Mesendoderm (in vitro differentiated cells): ENCODE data around the gene DCAF11.

ENCODE experiments used
- DNase-seq: peaks from one replicate; pipeline ENCODE4 v3.0.0; 2013
- H2AK5ac ChIP-seq: 2 replicates; pipeline ENCODE4 v1.6.1; 2013; ENCODE audit warnings: low read length, inconsistent platforms
- H2BK120ac ChIP-seq: 2 replicates; pipeline ENCODE4 v1.6.1; 2013; ENCODE audit warnings: low read depth, mild to moderate bottlenecking, low read length, moderate library complexity, mixed read lengths
- H2BK15ac ChIP-seq: replicated peaks from 2 replicates; pipeline ENCODE4 v1.6.1; 2013; ENCODE audit warnings: low read depth, mild to moderate bottlenecking, moderate library complexity
- H2BK5ac ChIP-seq: 2 replicates; pipeline ENCODE4 v1.6.1; 2013; ENCODE audit warnings: low read length, inconsistent platforms
- H3K18ac ChIP-seq: 2 replicates; pipeline ENCODE4 v1.6.1; 2013; ENCODE audit warnings: mild to moderate bottlenecking, low read length, mixed read lengths
- H3K23ac ChIP-seq: one replicate; pipeline ENCODE4 v1.6.1; 2013; ENCODE audit warnings: low read length
- H3K27ac ChIP-seq: 2 replicates; pipeline ENCODE4 v1.5.1; 2013; ENCODE audit warnings: low read depth, mild to moderate bottlenecking, inconsistent platforms, low read length, moderate library complexity
- H3K27me3 ChIP-seq: 2 replicates; pipeline ENCODE4 v1.6.1; 2013; ENCODE audit warnings: low read length, control low read depth, mild to moderate bottlenecking, inconsistent platforms; ENCODE audit not compliant: insufficient read depth, poor library complexity
- H3K36me3 ChIP-seq: 2 replicates; pipeline ENCODE4 v1.6.1; 2013; ENCODE audit warnings: low read length, inconsistent platforms; ENCODE audit not compliant: control insufficient read depth, insufficient read depth
- H3K4ac ChIP-seq: one replicate; pipeline ENCODE4 v1.6.1; 2013; ENCODE audit warnings: low read depth, mild to moderate bottlenecking, low read length, moderate library complexity
- H3K4me1 ChIP-seq: 2 replicates; pipeline ENCODE4 v1.6.1; 2013; ENCODE audit warnings: low read depth, low read length, inconsistent platforms; ENCODE audit not compliant: control insufficient read depth
- H3K4me2 ChIP-seq: 2 replicates; pipeline ENCODE4 v1.6.1; 2013; ENCODE audit warnings: low read length
- H3K4me3 ChIP-seq: 2 replicates; pipeline ENCODE4 v1.5.1; 2013; ENCODE audit warnings: mild to moderate bottlenecking, low read length
- H3K56ac ChIP-seq: one replicate; pipeline ENCODE4 v1.6.1; 2013; ENCODE audit warnings: low read length
- H3K79me1 ChIP-seq: 2 replicates; pipeline ENCODE4 v1.6.1; 2013; ENCODE audit warnings: low read length, inconsistent platforms
- H3K79me2 ChIP-seq: 2 replicates; pipeline ENCODE4 v1.6.1; 2013; ENCODE audit warnings: mild to moderate bottlenecking, low read length; ENCODE audit not compliant: control insufficient read depth, insufficient read depth
- H3K9ac ChIP-seq: 2 replicates; pipeline ENCODE4 v1.6.1; 2013; ENCODE audit warnings: low read length, inconsistent platforms
- H4K5ac ChIP-seq: one replicate; pipeline ENCODE4 v1.6.1; 2013; ENCODE audit warnings: low read length
- H4K8ac ChIP-seq: one replicate; pipeline ENCODE4 v1.6.1; 2013; ENCODE audit warnings: low read depth, mild to moderate bottlenecking, control low read depth, low read length, moderate library complexity
- WGBS: extraction: QIAGEN DNeasy Blood & Tissue Kit; methylation state at CpG from one replicate; pipeline ENCODE4 v1.1.7; 2013; ENCODE audit warnings: low lambda C conversion rate, missing lambda C conversion rate; ENCODE audit not compliant: insufficient coverage; ENCODE audit errors: extremely low coverage; 5-methylcytosine and 5-hydroxymethylcytosine counted together

DCAF11 gene

GRCh38 chr14:24145690-24146452 is 31.3 kb downstream of the DCAF11 start:
- Histone ChIP-seq H3K79me1 (peaks cover 22% of the 10 kb centered on the region), H2BK15ac (no peak overlapping the region), H3K23ac (no peak overlapping the region), H3K9ac (peak overlapping the region; percentile 92), H3K27me3 (no peaks in the 10 kb centered on the region), H3K56ac (peak overlapping the region; percentile 96), H2BK120ac (no peak overlapping the region), H3K79me2 (peaks cover 16% of the 10 kb centered on the region), H3K4me2 (peak overlapping the region; percentile 98), H4K5ac (no peak overlapping the region), H3K36me3 (peaks cover 3% of the 10 kb centered on the region), H3K4ac (no peak overlapping the region), H3K18ac (no peak overlapping the region), H3K4me1 (peaks cover 8% of the 10 kb centered on the region), H3K27ac (no peak overlapping the region), H2AK5ac (no peak overlapping the region), H4K8ac (no peak overlapping the region), H2BK5ac (peak overlapping the region; percentile 47), H3K4me3 (peak overlapping the region; percentile 64)
- no CpG with 5 or more reads among the region's 9 CpGs for WGBS
- no peak for DNase-seq

GRCh38 chr14:24146453-24146977 is 31.9 kb downstream of the DCAF11 start, which contains the start of gene PSME2:
Gene PSME2, minus strand, starts transcription at chr14:24146610. Its CDS starts 29 bp downstream, at chr14:24146581.
- Histone ChIP-seq H3K27ac (peak within 1 kb of the TSS; percentile 82), H3K79me2 (peaks cover 16% of the 10 kb centered on the region), H2BK120ac (no peak within 1 kb of the TSS), H2BK15ac (no peak within 1 kb of the TSS), H3K18ac (peak within 1 kb of the TSS; percentile 43), H4K8ac (no peak within 1 kb of the TSS), H3K56ac (peak within 1 kb of the TSS; percentile 98), H3K4me3 (peak within 1 kb of the TSS; percentile 96), H2AK5ac (no peak within 1 kb of the TSS), H3K36me3 (peaks cover 8% of the 10 kb centered on the region), H4K5ac (no peak within 1 kb of the TSS), H3K4ac (no peak within 1 kb of the TSS), H3K27me3 (no peaks in the 10 kb centered on the region), H3K4me2 (peak within 1 kb of the TSS; percentile 98), H2BK5ac (peak within 1 kb of the TSS; percentile 80), H3K23ac (no peak within 1 kb of the TSS), H3K79me1 (peaks cover 20% of the 10 kb centered on the region), H3K9ac (peak within 1 kb of the TSS; percentile 98), H3K4me1 (peaks cover 8% of the 10 kb centered on the region)
- peak; percentile 99 for DNase-seq
- WGBS, result no CpG with 5 or more reads among the region's 25 CpGs

- Histone ChIP-seq H2BK120ac (no peak within 1 kb of the TSS), H3K36me3 (peaks cover 12% of the 10 kb centered on the region), H3K56ac (peak within 1 kb of the TSS; percentile 98), H3K79me2 (peaks cover 16% of the 10 kb centered on the region), H3K4me3 (peak within 1 kb of the TSS; percentile 96), H2AK5ac (peak within 1 kb of the TSS; percentile 38), H2BK5ac (peak within 1 kb of the TSS; percentile 80), H4K8ac (no peak within 1 kb of the TSS), H3K27me3 (no peaks in the 10 kb centered on the region), H4K5ac (no peak within 1 kb of the TSS), H3K4me2 (peak within 1 kb of the TSS; percentile 98), H3K4ac (no peak within 1 kb of the TSS), H3K9ac (peak within 1 kb of the TSS; percentile 98), H3K23ac (peak within 1 kb of the TSS; percentile 66), H3K18ac (peak within 1 kb of the TSS; percentile 43), H2BK15ac (no peak within 1 kb of the TSS), H3K27ac (peak within 1 kb of the TSS; percentile 82), H3K4me1 (peaks cover 8% of the 10 kb centered on the region), H3K79me1 (peaks cover 20% of the 10 kb centered on the region)
- WGBS, result no CpG with 5 or more reads among the region's 57 CpGs
- DNase-seq, result peak; percentile 99
Observed at GRCh38 chr14:24146978-24147760, 32.6 kb downstream of the DCAF11 start, which contains the start of gene RNF31. Gene RNF31, plus strand, starts transcription at chr14:24147498. Its CDS starts 201 bp downstream, at chr14:24147699.

- peak overlapping the region; percentile 46 for H3K27ac ChIP-seq
- peak; percentile 29 for DNase-seq
Observed at GRCh38 chr14:24147761-24148428, 33.3 kb downstream of the DCAF11 start.

GRCh38 chr14:24149302-24149969 is 34.9 kb downstream of the DCAF11 start:
- Histone ChIP-seq H3K9ac (no peak overlapping the region), H4K8ac (no peak overlapping the region), H3K36me3 (peaks cover 12% of the 10 kb centered on the region), H2BK120ac (no peak overlapping the region), H2BK15ac (no peak overlapping the region), H3K27me3 (no peaks in the 10 kb centered on the region), H3K23ac (no peak overlapping the region), H3K4me1 (peaks cover 8% of the 10 kb centered on the region), H3K79me1 (peaks cover 20% of the 10 kb centered on the region), H2BK5ac (no peak overlapping the region), H3K27ac (no peak overlapping the region), H4K5ac (no peak overlapping the region), H3K56ac (no peak overlapping the region), H3K4ac (no peak overlapping the region), H2AK5ac (no peak overlapping the region), H3K4me3 (no peak overlapping the region), H3K4me2 (no peak overlapping the region), H3K18ac (no peak overlapping the region), H3K79me2 (peaks cover 16% of the 10 kb centered on the region)
- no CpG with 5 or more reads among the region's 3 CpGs for WGBS
- no peak for DNase-seq

More at GRCh38 chr14:24147761-24148428, 33.3 kb downstream of the DCAF11 start:
- Histone ChIP-seq H4K8ac (no peak overlapping the region), H2BK120ac (no peak overlapping the region), H3K18ac (peak overlapping the region; percentile 43), H4K5ac (no peak overlapping the region), H3K4ac (no peak overlapping the region), H3K4me3 (peak overlapping the region; percentile 78), H2BK15ac (no peak overlapping the region), H3K4me2 (peak overlapping the region; percentile 98), H3K9ac (peak overlapping the region; percentile 98), H3K36me3 (peaks cover 12% of the 10 kb centered on the region), H3K79me2 (peaks cover 16% of the 10 kb centered on the region), H2AK5ac (peak overlapping the region; percentile 38), H2BK5ac (no peak overlapping the region), H3K4me1 (peaks cover 8% of the 10 kb centered on the region), H3K23ac (peak overlapping the region; percentile 66), H3K27me3 (no peaks in the 10 kb centered on the region), H3K56ac (peak overlapping the region; percentile 92), H3K79me1 (peaks cover 20% of the 10 kb centered on the region)
- WGBS, result no CpG with 5 or more reads among the region's 29 CpGs
